ENCODE results near the gene CCDC88C. TPM values are rescaled to one million over a fixed set of nuclear protein-coding genes. Genes with fewer than 3 reads are reported as not detected.
"Not testable (repeated sequence)": the region's sequence is repeated elsewhere in the genome, so short reads cannot be mapped to it uniquely, and the experiment has no call there.

The CCDC88C gene
- total RNA-seq, 1 experiment from 2014 or later = 21.3 TPM

DNA sequence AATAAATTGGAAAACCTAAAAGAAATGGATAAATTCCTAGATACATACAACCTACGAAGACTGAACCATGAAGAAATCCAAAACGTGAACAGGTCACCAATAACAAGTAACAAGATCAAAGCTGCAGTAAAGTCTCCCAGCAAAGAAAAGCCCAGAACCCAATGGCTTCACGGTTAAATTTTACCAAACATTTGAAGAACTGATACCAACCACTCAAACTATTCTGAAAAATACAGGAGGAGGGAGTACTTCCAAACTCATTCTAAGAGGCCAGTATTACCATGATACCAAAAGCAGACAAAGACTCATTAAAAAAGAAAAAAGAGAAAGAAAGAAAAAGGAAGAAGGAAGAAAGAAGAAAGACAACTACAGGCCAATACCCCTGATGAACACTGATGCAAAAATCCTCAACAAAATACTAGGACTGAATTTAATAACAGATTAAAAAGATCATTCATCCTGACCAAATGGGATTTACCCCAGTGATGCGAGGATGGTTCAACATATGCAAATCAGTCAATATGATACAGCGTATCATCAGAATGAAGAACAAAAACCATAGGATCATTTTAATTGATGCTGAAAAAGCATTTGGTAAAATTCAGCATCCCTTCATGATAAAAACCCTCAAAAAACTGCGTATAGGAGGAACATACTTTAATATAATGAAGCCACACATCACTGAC lies 26.9 kb upstream of the CCDC88C start:
- CTCF ChIA-PET = no interaction called here
- no peaks in the 10 kb centered on the region for H3K9me3 ChIP-seq (ENCODE audit: control insufficient read depth, insufficient read depth, low read depth, low read length)
- POLR2A ChIA-PET = no interaction called here
- no peak for ATAC-seq
- BruUV-seq (replicated peaks) = no TSS peak
- no peak for TF ChIP-seq POLR2AphosphoS5 (IDR thresholded peaks at IDR 0.05; ENCODE audit: low read depth, low read length)
- TF ChIP-seq, protein P1, sequence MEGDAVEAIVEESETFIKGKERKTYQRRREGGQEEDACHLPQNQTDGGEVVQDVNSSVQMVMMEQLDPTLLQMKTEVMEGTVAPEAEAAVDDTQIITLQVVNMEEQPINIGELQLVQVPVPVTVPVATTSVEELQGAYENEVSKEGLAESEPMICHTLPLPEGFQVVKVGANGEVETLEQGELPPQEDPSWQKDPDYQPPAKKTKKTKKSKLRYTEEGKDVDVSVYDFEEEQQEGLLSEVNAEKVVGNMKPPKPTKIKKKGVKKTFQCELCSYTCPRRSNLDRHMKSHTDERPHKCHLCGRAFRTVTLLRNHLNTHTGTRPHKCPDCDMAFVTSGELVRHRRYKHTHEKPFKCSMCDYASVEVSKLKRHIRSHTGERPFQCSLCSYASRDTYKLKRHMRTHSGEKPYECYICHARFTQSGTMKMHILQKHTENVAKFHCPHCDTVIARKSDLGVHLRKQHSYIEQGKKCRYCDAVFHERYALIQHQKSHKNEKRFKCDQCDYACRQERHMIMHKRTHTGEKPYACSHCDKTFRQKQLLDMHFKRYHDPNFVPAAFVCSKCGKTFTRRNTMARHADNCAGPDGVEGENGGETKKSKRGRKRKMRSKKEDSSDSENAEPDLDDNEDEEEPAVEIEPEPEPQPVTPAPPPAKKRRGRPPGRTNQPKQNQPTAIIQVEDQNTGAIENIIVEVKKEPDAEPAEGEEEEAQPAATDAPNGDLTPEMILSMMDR (IDR thresholded peaks at IDR 0.05) = no peak
- H3K27ac ChIP-seq (ENCODE audit: low read length) = no peak overlapping the region
- H3K4me3 ChIP-seq (ENCODE audit: low read depth in 2 of 2, low read length in 2 of 2) = no peak overlapping the region
- no peaks in the 10 kb centered on the region for H3K36me3 ChIP-seq (ENCODE audit: control insufficient read depth, insufficient read depth, low read length)
- intact Hi-C loops (cut with micrococcal nuclease; ENCODE audit: unreplicated experiment) (no loop called here), in situ Hi-C loops (cut with HindIII; ENCODE audit: low pct_unique_long_range_greater_than_20kb, low sequenced_read_pairs) (no loop called here)
- no peak for DNase-seq (ENCODE audit: low read depth, low spot score)
- no peaks in the 10 kb centered on the region for H3K27me3 ChIP-seq (ENCODE audit: control insufficient read depth, insufficient read depth, low read length)
- no peaks in the 10 kb centered on the region for H3K4me1 ChIP-seq (ENCODE audit: control insufficient read depth, insufficient read depth, low read length)

DNA sequence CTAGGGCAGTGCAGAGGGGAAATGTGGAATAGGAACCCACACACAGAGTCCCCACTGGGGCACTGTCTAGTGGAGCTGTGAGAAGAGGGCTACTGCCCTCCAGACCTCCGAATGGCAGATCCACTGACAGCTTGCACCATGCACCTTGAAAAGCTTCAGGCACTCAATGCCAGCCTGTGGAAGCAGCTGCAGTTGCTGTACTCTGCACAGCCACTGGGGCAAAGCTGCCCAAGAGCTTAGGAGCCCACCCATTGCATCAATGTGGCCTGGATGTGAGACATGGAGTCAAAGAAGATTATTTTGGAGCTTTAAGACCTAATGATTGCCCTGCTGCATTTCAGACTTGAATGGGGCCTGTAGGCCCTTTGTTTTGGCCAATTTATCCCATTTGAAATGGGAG lies 21.7 kb upstream of the CCDC88C start:
- TF ChIP-seq POLR2AphosphoS5 (IDR thresholded peaks at IDR 0.05; ENCODE audit: low read depth, low read length) = no peak
- TF ChIP-seq, protein P2, sequence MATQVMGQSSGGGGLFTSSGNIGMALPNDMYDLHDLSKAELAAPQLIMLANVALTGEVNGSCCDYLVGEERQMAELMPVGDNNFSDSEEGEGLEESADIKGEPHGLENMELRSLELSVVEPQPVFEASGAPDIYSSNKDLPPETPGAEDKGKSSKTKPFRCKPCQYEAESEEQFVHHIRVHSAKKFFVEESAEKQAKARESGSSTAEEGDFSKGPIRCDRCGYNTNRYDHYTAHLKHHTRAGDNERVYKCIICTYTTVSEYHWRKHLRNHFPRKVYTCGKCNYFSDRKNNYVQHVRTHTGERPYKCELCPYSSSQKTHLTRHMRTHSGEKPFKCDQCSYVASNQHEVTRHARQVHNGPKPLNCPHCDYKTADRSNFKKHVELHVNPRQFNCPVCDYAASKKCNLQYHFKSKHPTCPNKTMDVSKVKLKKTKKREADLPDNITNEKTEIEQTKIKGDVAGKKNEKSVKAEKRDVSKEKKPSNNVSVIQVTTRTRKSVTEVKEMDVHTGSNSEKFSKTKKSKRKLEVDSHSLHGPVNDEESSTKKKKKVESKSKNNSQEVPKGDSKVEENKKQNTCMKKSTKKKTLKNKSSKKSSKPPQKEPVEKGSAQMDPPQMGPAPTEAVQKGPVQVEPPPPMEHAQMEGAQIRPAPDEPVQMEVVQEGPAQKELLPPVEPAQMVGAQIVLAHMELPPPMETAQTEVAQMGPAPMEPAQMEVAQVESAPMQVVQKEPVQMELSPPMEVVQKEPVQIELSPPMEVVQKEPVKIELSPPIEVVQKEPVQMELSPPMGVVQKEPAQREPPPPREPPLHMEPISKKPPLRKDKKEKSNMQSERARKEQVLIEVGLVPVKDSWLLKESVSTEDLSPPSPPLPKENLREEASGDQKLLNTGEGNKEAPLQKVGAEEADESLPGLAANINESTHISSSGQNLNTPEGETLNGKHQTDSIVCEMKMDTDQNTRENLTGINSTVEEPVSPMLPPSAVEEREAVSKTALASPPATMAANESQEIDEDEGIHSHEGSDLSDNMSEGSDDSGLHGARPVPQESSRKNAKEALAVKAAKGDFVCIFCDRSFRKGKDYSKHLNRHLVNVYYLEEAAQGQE (IDR thresholded peaks at IDR 0.05; ENCODE audit: insufficient read depth in 1 of 2, low read depth in 2 of 2, low read length in 1 of 2) = no peak
- no peak for ATAC-seq
- DNase-seq (ENCODE audit: low read depth, low spot score) = no peak
- Histone ChIP-seq H3K36me3 (ENCODE audit: control insufficient read depth, insufficient read depth, low read length) (no peaks in the 10 kb centered on the region), H3K9me3 (ENCODE audit: control insufficient read depth, insufficient read depth, low read depth, low read length) (no peaks in the 10 kb centered on the region), H3K27ac (ENCODE audit: low read length) (no peak overlapping the region), H3K4me3 (ENCODE audit: low read depth in 2 of 2, low read length in 2 of 2) (no peak overlapping the region), H3K27me3 (ENCODE audit: control insufficient read depth, insufficient read depth, low read length) (no peaks in the 10 kb centered on the region), H3K4me1 (ENCODE audit: control insufficient read depth, insufficient read depth, low read length) (no peaks in the 10 kb centered on the region)
- intact Hi-C loops (cut with micrococcal nuclease; ENCODE audit: unreplicated experiment) (no loop called here), in situ Hi-C loops (cut with HindIII; ENCODE audit: low pct_unique_long_range_greater_than_20kb, low sequenced_read_pairs) (no loop called here)
- CTCF ChIA-PET = no interaction called here
- POLR2A ChIA-PET = no interaction called here
- no TSS peak for BruUV-seq (replicated peaks)

DNA sequence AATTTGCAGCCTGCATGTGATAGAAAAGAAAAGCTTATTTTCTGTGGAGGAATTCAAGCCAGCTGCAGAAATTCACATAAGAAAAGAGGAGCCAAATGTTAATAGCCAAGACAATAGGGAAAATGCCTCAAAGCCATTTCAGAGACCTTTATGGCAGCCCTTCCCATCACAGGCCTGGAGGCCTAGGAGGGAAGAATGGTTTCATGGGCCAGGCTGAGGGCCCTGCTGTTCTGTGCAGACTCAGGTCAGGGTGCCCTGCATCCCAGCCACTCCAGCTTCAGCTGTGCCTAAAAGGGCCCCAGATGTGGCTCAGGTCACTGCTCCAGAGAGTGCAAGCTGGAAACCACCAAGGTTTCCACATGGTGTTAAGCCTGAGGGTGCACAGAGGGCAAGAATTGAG lies 21.2 kb upstream of the CCDC88C start:
- TF ChIP-seq POLR2AphosphoS5 (IDR thresholded peaks at IDR 0.05; ENCODE audit: low read depth, low read length) = no peak
- TF ChIP-seq TCF7L2 (IDR thresholded peaks at IDR 0.05; ENCODE audit: low read depth, low read length) = no peak
- TF ChIP-seq, protein P1 (IDR thresholded peaks at IDR 0.05) = no peak
- no peak for TF ChIP-seq SIN3A (IDR thresholded peaks at IDR 0.05; ENCODE audit: borderline replicate concordance, insufficient read depth, low read depth, low read length)
- TF ChIP-seq, protein P2 (IDR thresholded peaks at IDR 0.05; ENCODE audit: insufficient read depth in 1 of 2, low read depth in 2 of 2, low read length in 1 of 2) = no peak
- ChIA-PET CTCF (no interaction called here), POLR2A (no interaction called here)
- DNase-seq (ENCODE audit: low read depth, low spot score) (no peak), ATAC-seq (no peak)
- no peaks in the 10 kb centered on the region for H3K9me3 ChIP-seq (ENCODE audit: control insufficient read depth, insufficient read depth, low read depth, low read length)
- no peaks in the 10 kb centered on the region for H3K36me3 ChIP-seq (ENCODE audit: control insufficient read depth, insufficient read depth, low read length)
- in situ Hi-C loops (cut with HindIII; ENCODE audit: low pct_unique_long_range_greater_than_20kb, low sequenced_read_pairs) = no loop called here
- no peak overlapping the region for H3K27ac ChIP-seq (ENCODE audit: low read length)
- no peak overlapping the region for H3K4me3 ChIP-seq (ENCODE audit: low read depth in 2 of 2, low read length in 2 of 2)
- intact Hi-C loops (cut with micrococcal nuclease; ENCODE audit: unreplicated experiment) = no loop called here
- no peaks in the 10 kb centered on the region for H3K27me3 ChIP-seq (ENCODE audit: control insufficient read depth, insufficient read depth, low read length)
- H3K4me1 ChIP-seq (ENCODE audit: control insufficient read depth, insufficient read depth, low read length) = no peaks in the 10 kb centered on the region
- BruUV-seq (replicated peaks) = no TSS peak

DNA sequence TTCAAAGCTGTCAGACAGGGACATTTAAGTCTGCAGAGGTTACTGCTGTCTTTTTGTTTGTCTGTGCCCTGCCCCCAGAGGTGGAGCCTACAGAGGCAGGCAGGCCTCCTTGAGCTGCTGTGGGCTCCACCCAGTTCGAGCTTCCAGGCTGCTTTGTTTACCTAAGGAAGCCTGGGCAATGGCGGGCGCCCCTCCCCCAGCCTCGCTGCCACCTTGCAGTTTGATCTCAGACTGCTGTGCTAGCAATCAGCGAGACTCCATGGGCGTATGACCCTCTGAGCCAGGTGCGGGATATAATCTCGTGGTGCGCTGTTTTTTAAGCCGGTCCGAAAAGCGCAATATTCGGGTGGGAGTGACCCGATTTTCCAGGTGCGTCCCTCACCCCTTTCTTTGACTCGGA lies 18.6 kb upstream of the CCDC88C start:
- DNase-seq (ENCODE audit: low read depth, low spot score); H3K4me3 ChIP-seq (ENCODE audit: low read depth in 2 of 2, low read length in 2 of 2); H3K36me3 ChIP-seq (ENCODE audit: control insufficient read depth, insufficient read depth, low read length); H3K27ac ChIP-seq (ENCODE audit: low read length); H3K9me3 ChIP-seq (ENCODE audit: control insufficient read depth, insufficient read depth, low read depth, low read length); CTCF ChIA-PET; H3K27me3 ChIP-seq (ENCODE audit: control insufficient read depth, insufficient read depth, low read length); intact Hi-C loops (cut with micrococcal nuclease; ENCODE audit: unreplicated experiment); ATAC-seq; H3K4me1 ChIP-seq (ENCODE audit: control insufficient read depth, insufficient read depth, low read length); in situ Hi-C loops (cut with HindIII; ENCODE audit: low pct_unique_long_range_greater_than_20kb, low sequenced_read_pairs); BruUV-seq (replicated peaks); POLR2A ChIA-PET: not testable (repeated sequence)
